ENCODE data around the gene PRKCZ. TPM values are rescaled to one million over a fixed set of nuclear protein-coding genes. Genes with fewer than 3 reads are reported as not detected.
A peak's percentile ranks its signal among the peaks of the same experiment; 100 is the strongest.
"Not testable (repeated sequence)": the region's sequence is repeated elsewhere in the genome, so short reads cannot be mapped to it uniquely, and the experiment has no call there.

The PRKCZ gene
- polyA plus RNA-seq, 3 donors = 29.5 to 36.9 (median 34.5) TPM

GRCh38 chr1:2134266-2134620 lies 84.0 kb downstream of the PRKCZ start:
- no peak for DNase-seq (ENCODE audit: extremely low read depth in 1 of 11, low read depth in 9 of 11, low spot score in 4 of 11)

- no peak for DNase-seq (ENCODE audit: extremely low read depth in 1 of 11, low read depth in 9 of 11, low spot score in 4 of 11)
Observed at GRCh38 chr1:2134621-2135307, 84.6 kb downstream of the PRKCZ start.

GRCh38 chr1:2135441-2135841 lies 85.2 kb downstream of the PRKCZ start:
- DNase-seq (ENCODE audit: extremely low read depth in 1 of 11, low read depth in 9 of 11, low spot score in 4 of 11) = peak in 9 of 11 donors; percentile 69 to 87 (median 82)

- no peak for DNase-seq (ENCODE audit: extremely low read depth in 1 of 11, low read depth in 9 of 11, low spot score in 4 of 11)
Observed at GRCh38 chr1:2135941-2136340, 85.7 kb downstream of the PRKCZ start.

DNA sequence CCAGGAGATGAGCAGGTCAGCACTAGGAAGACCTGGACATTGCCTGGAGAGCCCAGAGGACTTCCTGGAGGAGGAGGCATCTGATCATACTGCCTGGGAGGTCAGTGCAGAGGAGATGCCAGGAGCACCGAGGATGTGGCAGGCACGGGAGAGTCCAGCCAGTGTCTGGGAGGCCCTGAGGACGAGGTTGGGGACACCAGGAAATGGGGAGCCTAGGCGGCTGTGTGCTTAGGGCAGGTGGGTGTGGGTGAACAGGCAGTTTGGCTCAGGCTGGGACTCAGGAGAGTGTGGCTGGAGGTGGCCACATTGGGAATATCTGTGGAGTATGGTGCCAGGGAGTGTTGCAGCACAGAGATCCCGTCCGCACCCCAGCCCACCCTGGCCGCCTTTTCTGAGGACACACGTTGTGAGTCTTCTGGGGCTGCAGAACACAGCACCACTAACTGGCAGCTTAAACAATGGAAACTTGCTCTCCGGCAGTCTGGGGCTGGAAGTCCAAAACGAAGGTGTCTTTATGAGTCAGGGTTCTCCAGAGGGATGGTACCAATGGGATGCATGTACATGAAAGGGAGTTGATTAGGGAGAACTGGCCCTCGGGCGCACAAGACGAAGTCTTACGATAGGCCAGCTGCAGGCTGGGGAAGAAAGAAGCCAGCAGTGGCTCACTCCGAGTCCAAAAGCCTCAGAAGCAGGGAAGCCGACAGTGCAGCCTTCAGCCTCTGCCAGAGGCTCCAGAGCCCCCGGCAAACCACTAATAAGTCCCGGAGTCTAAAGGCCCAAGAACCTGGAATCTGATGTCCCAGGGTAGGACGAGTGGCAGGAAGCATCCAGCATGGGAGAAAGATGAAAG lies 86.4 kb downstream of the PRKCZ start:
- no peak for DNase-seq (ENCODE audit: extremely low read depth in 1 of 11, low read depth in 9 of 11, low spot score in 4 of 11)

DNA sequence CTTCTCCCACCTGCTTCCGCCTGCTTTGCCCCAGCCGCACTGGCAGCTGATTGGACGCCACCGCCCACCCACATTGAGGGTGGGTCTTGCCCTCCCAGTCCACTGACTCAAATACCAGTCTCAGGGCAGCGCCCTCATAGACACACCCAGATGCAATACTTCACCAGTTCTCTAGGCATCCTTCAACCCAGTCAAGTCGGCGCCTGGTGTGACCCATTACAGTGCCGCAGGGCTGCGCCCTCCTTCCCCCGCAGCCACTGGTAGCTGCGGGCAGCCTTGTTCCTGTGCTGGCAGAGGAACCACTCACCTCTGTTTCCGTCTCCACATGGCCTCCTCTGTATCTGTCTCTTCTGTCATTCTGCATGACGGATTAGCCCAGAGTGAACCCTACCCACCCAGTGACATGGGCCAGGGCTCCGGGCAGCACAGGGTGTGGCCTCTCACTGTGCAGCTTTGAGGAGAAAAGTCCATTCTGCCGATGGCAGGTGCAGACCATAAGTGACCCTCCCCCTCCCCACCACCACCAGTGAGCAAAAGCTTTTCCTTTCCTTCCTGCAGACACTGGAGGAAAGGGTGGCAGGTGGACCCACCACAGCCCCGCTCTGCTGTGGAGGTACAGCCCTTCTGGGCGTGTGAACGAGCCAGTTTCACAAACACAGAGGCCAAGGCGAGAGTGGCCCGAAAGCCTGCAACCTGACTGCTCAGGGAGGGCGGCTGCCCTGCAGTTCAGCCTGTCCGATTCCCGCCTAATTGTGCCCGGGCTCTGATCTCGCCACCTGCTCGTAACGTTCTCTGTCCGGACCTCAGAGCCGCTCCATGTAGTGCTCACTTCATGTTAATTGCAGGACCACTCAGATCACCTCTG lies 87.3 kb downstream of the PRKCZ start:
- DNase-seq (ENCODE audit: extremely low read depth in 1 of 11, low read depth in 9 of 11, low spot score in 4 of 11) = no peak

DNA sequence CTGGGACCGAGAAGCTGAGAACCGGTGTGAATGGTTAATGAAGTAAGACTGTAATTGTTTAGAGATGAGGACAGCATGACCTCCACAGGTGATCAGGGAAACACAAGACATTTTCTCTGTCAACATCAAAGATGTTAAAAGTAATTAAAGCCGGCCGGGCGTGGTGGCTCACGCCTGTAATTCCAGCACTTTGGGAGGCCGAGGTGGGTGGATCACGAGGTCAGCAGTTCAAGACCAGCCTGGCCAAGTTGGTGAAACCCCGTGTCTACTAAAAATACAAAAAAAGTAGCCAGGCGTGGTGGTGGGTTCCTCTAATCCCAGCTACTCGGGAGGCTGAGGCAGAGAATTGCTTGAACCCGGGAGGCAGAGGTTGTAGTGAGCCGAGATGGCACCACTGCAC lies 88.9 kb downstream of the PRKCZ start:
- not testable (repeated sequence) for DNase-seq (ENCODE audit: extremely low read depth in 1 of 11, low read depth in 9 of 11, low spot score in 4 of 11)

GRCh38 chr1:2141025-2141424 lies 90.8 kb downstream of the PRKCZ start:
- DNase-seq (ENCODE audit: extremely low read depth in 1 of 11, low read depth in 9 of 11, low spot score in 4 of 11) = no peak

DNA sequence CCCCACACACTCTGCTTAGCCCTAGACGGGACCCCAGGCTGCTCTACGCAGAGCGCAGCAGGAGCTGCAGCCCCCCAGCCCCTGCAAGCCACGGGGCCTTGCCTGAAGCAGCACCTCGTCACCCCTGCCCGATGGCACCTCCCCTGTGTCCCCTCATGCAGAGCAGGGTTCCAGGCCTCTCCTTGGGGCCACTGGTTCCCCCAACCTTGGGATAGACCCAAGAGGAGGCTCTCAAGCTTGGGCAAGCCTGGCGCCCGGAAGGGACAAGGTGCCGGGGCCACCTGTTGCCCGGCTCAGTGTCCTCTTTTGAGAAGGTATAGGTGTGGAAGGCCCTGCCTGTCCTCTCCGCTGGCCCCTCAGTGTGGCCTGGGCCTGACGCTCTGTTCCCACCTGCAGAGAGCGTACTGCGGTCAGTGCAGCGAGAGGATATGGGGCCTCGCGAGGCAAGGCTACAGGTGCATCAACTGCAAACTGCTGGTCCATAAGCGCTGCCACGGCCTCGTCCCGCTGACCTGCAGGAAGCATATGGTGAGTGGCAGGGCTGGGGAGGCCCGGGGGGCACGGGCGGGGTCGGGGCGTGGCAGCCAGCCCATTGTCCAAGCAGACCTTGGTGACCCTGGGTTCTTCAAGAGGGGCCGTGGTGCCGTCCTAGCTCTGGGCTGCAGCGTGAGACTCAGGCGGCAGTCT lies 93.7 kb downstream of the PRKCZ start:
- no peak for DNase-seq (ENCODE audit: extremely low read depth in 1 of 11, low read depth in 9 of 11, low spot score in 4 of 11)

- no peak for DNase-seq (ENCODE audit: extremely low read depth in 1 of 11, low read depth in 9 of 11, low spot score in 4 of 11)
Observed at GRCh38 chr1:2144501-2145090, 94.4 kb downstream of the PRKCZ start.

GRCh38 chr1:2145946-2146835 lies 96.0 kb downstream of the PRKCZ start:
- DNase-seq (ENCODE audit: extremely low read depth in 1 of 11, low read depth in 9 of 11, low spot score in 4 of 11) = no peak

DNA sequence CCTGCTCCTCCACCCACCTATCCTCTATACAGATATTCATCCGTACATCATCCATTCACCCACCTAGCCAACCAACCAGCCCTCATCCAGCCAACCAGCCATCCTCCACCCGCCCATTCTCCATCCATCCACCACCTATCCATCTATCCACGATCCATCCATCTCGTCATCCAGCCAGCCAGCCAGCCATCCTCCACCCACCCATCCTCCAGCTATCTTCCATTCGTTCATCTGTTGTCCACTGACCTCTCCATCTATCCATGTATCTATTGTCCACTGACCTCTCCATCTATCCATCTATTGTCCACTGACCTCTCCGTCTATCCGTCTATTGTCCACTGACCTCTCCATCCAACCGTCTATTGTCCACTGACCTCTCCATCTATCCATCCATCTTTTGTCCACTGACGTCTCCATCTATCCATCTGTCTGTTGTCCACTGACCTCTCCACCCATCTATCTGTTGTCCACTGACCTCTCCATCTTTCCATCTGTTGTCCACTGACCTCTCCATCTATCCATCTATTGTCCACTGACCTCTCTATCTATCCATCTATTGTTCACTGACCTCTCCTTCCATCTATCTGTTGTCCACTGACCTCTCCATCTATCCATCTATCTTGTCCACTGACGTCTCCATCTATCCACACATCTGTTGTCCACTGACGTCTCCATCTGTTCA lies 96.8 kb downstream of the PRKCZ start:
- DNase-seq (ENCODE audit: extremely low read depth in 1 of 11, low read depth in 9 of 11, low spot score in 4 of 11) = no peak

DNA sequence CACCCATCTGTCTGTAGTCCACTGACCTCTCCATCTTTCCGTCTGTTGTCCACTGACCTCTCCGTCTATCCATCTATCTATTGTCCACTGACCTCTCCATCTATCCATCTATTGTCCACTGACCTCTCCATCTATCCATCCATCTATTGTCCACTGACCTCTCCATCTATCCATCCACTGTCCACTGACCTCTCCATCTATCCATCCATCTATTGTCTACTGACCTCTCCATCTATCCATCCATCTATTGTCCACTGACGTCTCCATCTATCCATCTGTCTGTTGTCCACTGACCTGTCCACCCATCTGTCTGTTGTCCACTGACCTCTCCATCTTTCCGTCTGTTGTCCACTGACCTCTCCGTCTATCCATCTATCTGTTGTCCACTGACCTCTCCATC lies 97.7 kb downstream of the PRKCZ start:
- not testable (repeated sequence) for DNase-seq (ENCODE audit: extremely low read depth in 1 of 11, low read depth in 9 of 11, low spot score in 4 of 11)

- no peak for DNase-seq (ENCODE audit: extremely low read depth in 1 of 11, low read depth in 9 of 11, low spot score in 4 of 11)
Observed at GRCh38 chr1:2148691-2149090, 98.5 kb downstream of the PRKCZ start.

GRCh38 chr1:2150801-2151200 lies 100.6 kb downstream of the PRKCZ start:
- no peak for DNase-seq (ENCODE audit: extremely low read depth in 1 of 11, low read depth in 9 of 11, low spot score in 4 of 11)

- DNase-seq (ENCODE audit: extremely low read depth in 1 of 11, low read depth in 9 of 11, low spot score in 4 of 11) = no peak
Observed at GRCh38 chr1:2151252-2151651, 101.0 kb downstream of the PRKCZ start.

DNA sequence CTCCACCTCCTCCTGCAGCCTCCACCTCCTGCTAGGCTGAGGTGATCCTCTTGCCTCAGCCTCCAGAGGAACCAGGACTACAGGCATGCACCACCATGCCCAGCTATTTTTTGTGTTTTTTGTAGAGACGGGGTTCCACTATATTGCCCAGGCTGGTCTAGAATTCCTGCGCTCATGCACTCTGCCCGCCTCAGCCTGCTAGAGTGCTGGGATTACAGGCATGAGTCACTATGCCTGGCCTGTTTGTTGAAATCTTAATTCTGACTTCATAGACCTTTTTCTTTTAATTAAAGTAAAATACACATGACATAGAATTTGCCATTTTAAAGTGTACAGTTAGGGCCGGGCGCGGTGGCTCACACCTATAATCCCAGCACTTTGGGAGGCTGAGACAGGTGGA lies 101.7 kb downstream of the PRKCZ start:
- no peak for DNase-seq (ENCODE audit: extremely low read depth in 1 of 11, low read depth in 9 of 11, low spot score in 4 of 11)
